Common myeloid progenitor, CD34-positive (primary cell): ENCODE results near the gene NKAIN2.

Source experiments
- CTCF ChIA-PET: fragments of 350-600 bp; sonication (Branson Sonifier 250); formaldehyde crosslinking; loops from one replicate; lab custom pipeline; 2021; ENCODE audit warnings: antibody characterized with exemption; lab: Charles Lee
- POLR2A ChIA-PET: fragments of 350-600 bp; sonication (Branson Sonifier 250); formaldehyde crosslinking; loops from one replicate; lab custom pipeline; 2021; ENCODE audit warnings: antibody characterized with exemption; lab: Charles Lee
- DNase-seq, 3 donors: peaks; one replicate each; pipeline versions ENCODE4 v3.0.0 to v3.0.0-alpha.2; 2013
- H3K27ac ChIP-seq, 2 experiments: 1 replicate in 1 of 2; 2 replicates in 1 of 2; pipeline ENCODE4 v1.7.0; 2013; ENCODE audit warnings: inconsistent platforms in 2 of 2, low read length in 2 of 2, mild to moderate bottlenecking in 2 of 2, low read depth in 1 of 2, moderate library complexity in 1 of 2; ENCODE audit not compliant: severe bottlenecking in 2 of 2, insufficient read depth in 1 of 2, poor library complexity in 1 of 2
- H3K27me3 ChIP-seq, 5 experiments: replicated peaks in 2 of 5; 1 replicate in 3 of 5; 2 replicates in 2 of 5; pipeline versions ENCODE4 v1.6.1 to v1.7.0; 2013; ENCODE audit warnings: low read length in 4 of 5, mild to moderate bottlenecking in 2 of 5, moderate library complexity in 2 of 5, inconsistent platforms in 1 of 5; ENCODE audit not compliant: insufficient read depth in 5 of 5, control insufficient read depth in 4 of 5
- H3K36me3 ChIP-seq, 4 experiments: 1 replicate in 2 of 4; 2 replicates in 2 of 4; pipeline versions ENCODE4 v1.6.1 to v1.7.0; 2013; ENCODE audit warnings: low read length in 3 of 4, control low read depth in 1 of 4, mild to moderate bottlenecking in 1 of 4; ENCODE audit not compliant: control insufficient read depth in 4 of 4, insufficient read depth in 4 of 4
- H3K4me1 ChIP-seq, 4 experiments: 1 replicate in 3 of 4; 2 replicates in 1 of 4; pipeline versions ENCODE4 v1.6.1 to v1.7.1; 2013; ENCODE audit warnings: low read length in 3 of 4, mild to moderate bottlenecking in 3 of 4, control low read depth in 1 of 4, inconsistent platforms in 1 of 4, moderate library complexity in 1 of 4; ENCODE audit not compliant: control insufficient read depth in 4 of 4, insufficient read depth in 4 of 4; ENCODE audit errors: control extremely low read depth in 1 of 4
- H3K4me3 ChIP-seq, 7 experiments: 1 replicate in 4 of 7; 2 replicates in 3 of 7; pipeline versions ENCODE4 v1.5.1 to v1.7.0; 2013; ENCODE audit warnings: mild to moderate bottlenecking in 7 of 7, low read length in 6 of 7, moderate library complexity in 6 of 7, inconsistent platforms in 2 of 7, low read depth in 2 of 7, control low read depth in 1 of 7; ENCODE audit not compliant: insufficient read depth in 4 of 7, control insufficient read depth in 1 of 7; ENCODE audit errors: extremely low read depth in 1 of 7
- H3K9me3 ChIP-seq, 5 experiments: 1 replicate in 4 of 5; 2 replicates in 1 of 5; pipeline versions ENCODE4 v1.6.1 to v1.7.1; 2013; ENCODE audit warnings: low read length in 4 of 5, mild to moderate bottlenecking in 2 of 5, inconsistent platforms in 1 of 5, low read depth in 1 of 5, moderate library complexity in 1 of 5; ENCODE audit not compliant: control insufficient read depth in 4 of 5, insufficient read depth in 2 of 5; ENCODE audit errors: control extremely low read depth in 1 of 5
- WGBS: methylation state at CpG from one replicate; pipeline ENCODE4 v1.1.5; 2013; ENCODE audit not compliant: insufficient coverage; 5-methylcytosine and 5-hydroxymethylcytosine counted together

NKAIN2 gene

DNA sequence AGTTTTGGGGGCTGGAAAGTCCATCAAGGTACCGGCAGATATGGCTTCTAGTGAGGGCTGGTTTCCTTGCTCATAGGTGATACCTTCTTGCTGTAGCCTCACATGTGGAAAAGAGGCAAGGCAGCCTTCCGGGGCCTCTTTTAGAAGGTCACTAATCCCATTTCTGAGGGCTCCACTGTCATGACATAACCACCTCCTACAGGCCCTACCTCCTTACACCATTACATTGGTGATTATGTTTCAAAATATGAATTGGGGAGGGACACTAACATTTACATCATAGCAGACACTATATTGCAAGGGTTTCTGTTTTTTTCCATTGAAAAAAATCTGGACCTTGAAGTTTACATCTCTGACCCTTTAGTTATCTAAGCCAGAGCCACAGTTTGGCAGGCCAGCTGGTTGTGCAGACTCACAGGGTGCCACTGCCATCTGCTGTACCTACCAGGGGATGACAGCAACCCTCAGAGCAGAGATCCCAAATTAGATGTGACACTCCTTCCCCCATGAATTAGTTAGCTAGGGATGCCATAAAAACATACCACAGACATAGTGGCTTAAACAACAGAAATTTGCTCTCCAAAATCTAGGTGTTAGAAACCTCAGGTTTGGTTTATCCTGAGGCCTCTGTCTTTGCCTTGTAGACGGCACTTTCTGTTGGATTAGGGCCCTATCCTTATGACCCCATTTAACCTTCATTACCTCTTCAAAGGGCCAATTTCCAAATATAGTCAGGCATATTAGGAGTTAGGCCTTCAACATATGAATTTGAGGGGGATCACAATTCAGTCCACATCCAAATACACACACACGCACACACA lies 992.2 kb downstream of the NKAIN2 start:
- Histone ChIP-seq H3K27me3 (no peaks in the 10 kb centered on the region), H3K9me3 (no peaks in the 10 kb centered on the region), H3K27ac (no peak overlapping the region), H3K4me3 (no peak overlapping the region), H3K4me1 (no peaks in the 10 kb centered on the region), H3K36me3 (no peaks in the 10 kb centered on the region)
- CTCF ChIA-PET: interaction anchor here (0.6 to 2.5 kb wide), 10 partner anchors 9 to 1379 kb away, joined by 3 to 24 read pairs (median 4); no protein-coding TSS in a partner anchor
- WGBS: 100% methylated on average over 1 of the region's 4 CpGs
- peak; percentile 11 to 52 (median 41) for DNase-seq
- POLR2A ChIA-PET: no interaction called here

DNA sequence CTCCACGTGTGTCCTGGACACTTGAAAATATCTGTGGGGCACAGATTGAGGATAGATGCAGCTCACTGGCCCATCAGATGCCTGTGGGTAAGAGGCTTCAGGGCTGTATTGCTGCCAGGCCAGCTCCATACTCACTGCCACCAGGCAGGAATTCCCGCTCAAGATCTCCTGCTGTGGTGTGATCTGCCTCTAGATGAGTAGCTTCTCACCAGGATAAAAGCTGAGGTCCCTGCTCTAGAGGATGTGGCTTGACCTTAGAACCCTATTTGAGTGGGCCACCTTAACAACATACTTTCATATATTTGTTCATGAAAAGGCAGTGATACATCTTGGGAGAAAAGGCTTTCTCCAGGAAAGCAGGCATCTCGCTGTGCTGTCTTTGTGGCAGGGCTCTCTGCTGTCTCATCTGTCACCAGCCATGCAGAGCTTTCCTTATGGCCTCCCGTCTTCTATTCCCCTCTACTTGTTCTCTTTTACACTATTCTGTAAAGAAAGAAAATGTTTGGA lies 992.9 kb downstream of the NKAIN2 start:
- POLR2A ChIA-PET: no interaction called here
- CTCF ChIA-PET: interaction anchor here (0.6 to 2.5 kb wide), 7 partner anchors 10 to 1019 kb away, joined by 3 to 24 read pairs (median 4); no protein-coding TSS in a partner anchor
- 100% methylated on average over 2 of the region's 4 CpGs for WGBS

DNA sequence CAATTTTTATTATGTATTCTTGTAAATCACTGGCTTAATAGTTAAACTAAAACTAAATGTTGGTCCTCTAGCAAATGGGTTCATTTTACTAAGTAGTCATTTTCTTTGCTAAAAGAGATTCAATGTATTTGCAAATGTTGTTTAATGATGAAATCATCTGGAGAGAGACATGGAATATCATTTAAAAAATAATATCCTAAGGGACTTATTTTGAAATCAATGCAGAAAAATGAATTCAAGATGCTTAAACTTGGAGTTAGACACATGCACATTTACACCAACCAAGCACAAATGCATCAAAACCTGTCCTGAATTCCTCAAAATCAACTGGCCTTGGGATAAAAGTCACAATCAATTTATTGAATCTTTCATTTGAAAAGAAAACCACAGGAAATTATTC lies 993.6 kb downstream of the NKAIN2 start:
- H3K27me3 ChIP-seq: no peaks in the 10 kb centered on the region
- no peak overlapping the region for H3K4me3 ChIP-seq
- ChIA-PET POLR2A (no interaction called here), CTCF (no interaction called here)
- no peaks in the 10 kb centered on the region for H3K4me1 ChIP-seq
- H3K27ac ChIP-seq: no peak overlapping the region
- DNase-seq: no peak
- no peaks in the 10 kb centered on the region for H3K36me3 ChIP-seq
- H3K9me3 ChIP-seq: no peaks in the 10 kb centered on the region

More for the DNA sequence above, 992.9 kb downstream of the NKAIN2 start:
- Histone ChIP-seq H3K27ac (no peak overlapping the region), H3K27me3 (no peaks in the 10 kb centered on the region), H3K9me3 (no peaks in the 10 kb centered on the region), H3K36me3 (no peaks in the 10 kb centered on the region), H3K4me1 (no peaks in the 10 kb centered on the region), H3K4me3 (no peak overlapping the region)
- no peak for DNase-seq

DNA sequence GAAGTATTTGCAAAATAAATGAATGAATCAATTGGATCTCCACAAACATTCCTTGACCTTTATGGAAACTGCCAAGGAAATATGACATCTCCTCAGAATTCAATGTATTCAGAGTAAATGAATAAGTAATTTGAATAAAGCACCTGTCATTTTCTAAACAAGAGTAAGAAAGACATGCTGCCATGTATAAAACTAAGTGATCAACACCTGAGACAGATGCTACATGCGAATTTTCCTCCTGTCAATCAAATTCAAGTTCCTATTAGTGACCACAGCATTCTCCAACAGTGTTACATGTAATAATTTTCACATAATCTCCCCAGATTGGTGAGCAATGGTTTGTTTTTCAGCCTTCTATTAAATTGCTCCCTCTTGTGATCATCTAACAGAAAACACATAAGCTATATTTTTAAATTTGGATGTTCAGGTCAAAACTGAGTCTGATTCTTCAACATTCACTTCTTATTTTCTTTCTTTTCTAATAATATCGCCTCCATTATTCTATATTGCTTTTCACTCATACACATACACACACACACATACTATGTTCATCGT lies 995.4 kb downstream of the NKAIN2 start:
- POLR2A ChIA-PET: no interaction called here
- no peak overlapping the region for H3K27ac ChIP-seq
- 94% methylated on average over 2 of the region's 3 CpGs for WGBS

DNA sequence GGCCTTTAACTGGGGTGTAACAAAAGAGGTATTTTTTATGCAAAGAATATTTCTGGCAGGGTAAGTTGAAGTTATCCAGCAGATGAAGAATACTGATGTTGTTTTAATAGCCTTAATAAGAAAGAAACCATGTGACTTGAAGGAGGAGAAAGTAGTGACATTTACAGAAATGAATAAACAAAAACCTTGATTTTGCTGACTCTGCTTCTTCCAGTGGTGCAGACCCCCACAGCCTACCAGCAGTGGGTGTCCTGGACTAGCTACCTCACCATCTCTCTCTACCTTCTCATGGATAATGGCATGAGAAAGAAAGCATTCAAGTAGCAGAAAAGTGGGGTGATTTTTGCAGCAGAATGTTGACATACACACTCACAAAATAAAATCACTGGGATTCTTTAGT lies 996.0 kb downstream of the NKAIN2 start:
- ChIA-PET CTCF (interaction anchor here (1.0 to 2.2 kb wide), 3 partner anchors 15 to 1023 kb away, joined by 3 to 6 read pairs (median 4); no protein-coding TSS in a partner anchor), POLR2A (no interaction called here)
- peaks cover 0 to 2% (median 0%) of the 10 kb centered on the region in 4 experiments for H3K36me3 ChIP-seq
- H3K27ac ChIP-seq: no peak overlapping the region
- H3K9me3 ChIP-seq: peaks cover 0 to 3% (median 0%) of the 10 kb centered on the region in 5 experiments
- no peaks in the 10 kb centered on the region for H3K27me3 ChIP-seq
- H3K4me3 ChIP-seq: no peak overlapping the region
- no peaks in the 10 kb centered on the region for H3K4me1 ChIP-seq
- DNase-seq: no peak

More for the DNA sequence above, 995.4 kb downstream of the NKAIN2 start:
- CTCF ChIA-PET: interaction anchor here (0.6 to 2.2 kb wide), 4 partner anchors 16 to 1022 kb away, joined by 3 to 6 read pairs (median 4); no protein-coding TSS in a partner anchor
- no peaks in the 10 kb centered on the region for H3K36me3 ChIP-seq
- H3K9me3 ChIP-seq: peaks cover 0 to 1% (median 0%) of the 10 kb centered on the region in 5 experiments
- H3K27me3 ChIP-seq: no peaks in the 10 kb centered on the region
- DNase-seq: peak in 2 of 3 donors; percentile 5 to 19
- no peak overlapping the region for H3K4me3 ChIP-seq
- H3K4me1 ChIP-seq: no peaks in the 10 kb centered on the region

DNA sequence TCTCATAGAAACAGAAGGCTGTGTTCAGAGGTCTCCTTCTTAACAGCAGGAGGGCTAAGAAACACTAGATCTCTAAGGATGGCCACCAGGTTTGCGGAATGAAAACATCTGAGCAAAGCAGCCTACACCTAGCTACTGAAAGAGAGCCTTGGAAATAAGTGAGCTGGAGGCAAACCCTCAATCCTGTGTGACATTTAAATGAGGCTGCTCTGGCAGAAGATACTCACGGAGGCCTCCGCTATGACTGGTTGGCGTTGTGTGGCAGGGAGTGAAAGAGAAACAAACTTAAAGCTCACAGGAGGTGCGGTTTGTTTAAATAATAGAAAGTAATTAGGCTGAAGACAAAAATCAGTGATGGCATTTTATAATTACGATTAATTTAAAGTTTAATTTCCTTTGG lies 996.6 kb downstream of the NKAIN2 start:
- ChIA-PET CTCF (interaction anchor here (2.2 kb wide), 1 partner anchor 1023 kb away, joined by 6 read pairs; no protein-coding TSS in a partner anchor), POLR2A (no interaction called here)
- Histone ChIP-seq H3K4me3 (no peak overlapping the region), H3K36me3 (peaks cover 0 to 2% (median 0%) of the 10 kb centered on the region in 4 experiments), H3K27me3 (no peaks in the 10 kb centered on the region), H3K9me3 (peaks cover 0 to 3% (median 0%) of the 10 kb centered on the region in 5 experiments), H3K27ac (no peak overlapping the region), H3K4me1 (no peaks in the 10 kb centered on the region)
- no peak for DNase-seq
- 95% methylated on average over 4 of the region's 6 CpGs for WGBS

DNA sequence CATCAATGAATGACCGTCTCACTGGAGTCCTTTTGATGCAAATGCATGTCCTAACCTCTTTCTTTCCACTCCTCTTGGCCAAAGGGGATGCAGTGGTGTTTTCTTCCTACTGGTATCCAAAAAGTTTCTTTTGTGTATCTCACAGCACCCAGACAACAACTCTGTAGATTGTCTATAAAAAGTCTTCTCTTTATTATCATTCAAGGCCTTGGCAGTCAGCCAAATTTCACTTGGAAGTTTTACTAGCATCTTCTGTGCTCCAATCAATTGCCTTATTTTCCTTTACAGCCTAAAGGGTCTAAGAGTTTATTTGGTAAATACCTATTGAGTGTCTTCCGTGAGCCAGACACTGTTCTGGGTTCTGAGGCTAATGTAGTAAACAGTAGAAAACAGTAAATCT lies 1008.4 kb downstream of the NKAIN2 start:
- DNase-seq: no peak
- no peaks in the 10 kb centered on the region for H3K9me3 ChIP-seq
- 89% methylated on average over 2 of the region's 2 CpGs for WGBS
- ChIA-PET POLR2A (no interaction called here), CTCF (no interaction called here)
- H3K27me3 ChIP-seq: no peaks in the 10 kb centered on the region
- H3K4me3 ChIP-seq: no peak overlapping the region
- H3K4me1 ChIP-seq: no peaks in the 10 kb centered on the region
- no peak overlapping the region for H3K27ac ChIP-seq
- H3K36me3 ChIP-seq: peaks cover 0 to 3% (median 0%) of the 10 kb centered on the region in 4 experiments
